ENCODE measurements around the gene PPARA. TPM values are rescaled to one million over a fixed set of nuclear protein-coding genes. Genes with fewer than 3 reads are reported as not detected.

The PPARA gene
- polyA plus RNA-seq, 1 of the 3 experiments (the other 2 are of a cell fraction), result 4.5 TPM

GRCh38 chr22:46201059-46201757 is 50.9 kb downstream of the PPARA start:
- H3K4me3 ChIP-seq (ENCODE audit: low read depth in 2 of 2, low read length in 1 of 2), result no peak overlapping the region
- no peak overlapping the region for H2AFZ ChIP-seq (ENCODE audit: low read depth)
- no peaks in the 10 kb centered on the region for H4K20me1 ChIP-seq (ENCODE audit: insufficient read depth)
- no peaks in the 10 kb centered on the region for H3F3A ChIP-seq (replicated peaks; ENCODE audit: insufficient read depth)
- no peak overlapping the region for H3K27ac ChIP-seq (ENCODE audit: low read depth in 2 of 2, low read length in 1 of 2)
- TF ChIP-seq MEF2A (IDR thresholded peaks at IDR 0.05; ENCODE audit: borderline replicate concordance, low read depth) (no peak), EZH2phosphoT487 (IDR thresholded peaks at IDR 0.05; ENCODE audit: borderline replicate concordance, low read depth) (no peak), JUND (IDR thresholded peaks at IDR 0.05) (no peak), USF2 (IDR thresholded peaks at IDR 0.05; ENCODE audit: borderline replicate concordance, low read depth, low read length) (no peak), GATA2 (CRISPR knock-in tag; IDR thresholded peaks at IDR 0.05) (no peak), TEAD4 (IDR thresholded peaks at IDR 0.05; ENCODE audit: borderline replicate concordance, insufficient read depth) (no peak), FOXM1 (IDR thresholded peaks at IDR 0.05; ENCODE audit: low read depth) (no peak), TAF1 (IDR thresholded peaks at IDR 0.05; ENCODE audit: borderline replicate concordance, low read depth, low read length) (no peak), MXI1 (IDR thresholded peaks at IDR 0.05; ENCODE audit: low read depth, low read length) (no peak), EP300 (IDR thresholded peaks at IDR 0.05; ENCODE audit: borderline replicate concordance in 1 of 2, low read depth in 1 of 2, low read length in 1 of 2) (no peak)
- TF ChIP-seq, protein P1, sequence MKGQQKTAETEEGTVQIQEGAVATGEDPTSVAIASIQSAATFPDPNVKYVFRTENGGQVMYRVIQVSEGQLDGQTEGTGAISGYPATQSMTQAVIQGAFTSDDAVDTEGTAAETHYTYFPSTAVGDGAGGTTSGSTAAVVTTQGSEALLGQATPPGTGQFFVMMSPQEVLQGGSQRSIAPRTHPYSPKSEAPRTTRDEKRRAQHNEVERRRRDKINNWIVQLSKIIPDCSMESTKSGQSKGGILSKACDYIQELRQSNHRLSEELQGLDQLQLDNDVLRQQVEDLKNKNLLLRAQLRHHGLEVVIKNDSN (IDR thresholded peaks at IDR 0.05; ENCODE audit: borderline replicate concordance, low read depth), result no peak
- CTCF ChIA-PET, result no interaction called here
- H3K4me2 ChIP-seq, result no peak overlapping the region
- no peak overlapping the region for H3K9ac ChIP-seq
- no peaks in the 10 kb centered on the region for H3K9me2 ChIP-seq
- H3K79me2 ChIP-seq (ENCODE audit: insufficient read depth), result no peaks in the 10 kb centered on the region
- H3K4me1 ChIP-seq (ENCODE audit: control insufficient read depth in 1 of 2, insufficient read depth in 2 of 2, low read depth in 1 of 2, low read length in 1 of 2), result peaks cover 0 to 1% of the 10 kb centered on the region in 2 experiments; a peak in 1 of 4 replicates
- H3K27me3 ChIP-seq (ENCODE audit: insufficient read depth), result no peaks in the 10 kb centered on the region
- peaks cover 0 to 18% of the 10 kb centered on the region in 2 experiments for H3K36me3 ChIP-seq (replicated peaks in 1 of 2; ENCODE audit: control insufficient read depth in 1 of 2, insufficient read depth in 2 of 2, low read length in 1 of 2)
- POLR2A ChIA-PET, result no interaction called here
- no peaks in the 10 kb centered on the region for H3K9me3 ChIP-seq
- no peak for DNase-seq
- WGBS (ENCODE audit: low lambda C conversion rate), result 86% methylated on average over 15 of the region's 17 CpGs

- no peak overlapping the region for H2AFZ ChIP-seq (ENCODE audit: low read depth)
- POLR2A ChIA-PET, result no interaction called here
- TF ChIP-seq, protein P2, sequence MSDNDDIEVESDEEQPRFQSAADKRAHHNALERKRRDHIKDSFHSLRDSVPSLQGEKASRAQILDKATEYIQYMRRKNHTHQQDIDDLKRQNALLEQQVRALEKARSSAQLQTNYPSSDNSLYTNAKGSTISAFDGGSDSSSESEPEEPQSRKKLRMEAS (IDR thresholded peaks at IDR 0.05; ENCODE audit: low read depth), result no peak
- no peak for TF ChIP-seq GABPA (IDR thresholded peaks at IDR 0.05; ENCODE audit: low read depth)
- no peak for TF ChIP-seq JUND (IDR thresholded peaks at IDR 0.05)
- no peak for TF ChIP-seq FOSL2 (IDR thresholded peaks at IDR 0.05; ENCODE audit: borderline replicate concordance, low read depth)
These were observed 52.7 kb downstream of the PPARA start for GRCh38 chr22:46202897-46203600.

More at GRCh38 chr22:46202897-46203600, 52.7 kb downstream of the PPARA start:
- H3K4me3 ChIP-seq (ENCODE audit: low read depth in 2 of 2, low read length in 1 of 2), result no peak overlapping the region
- H3K9me3 ChIP-seq, result no peaks in the 10 kb centered on the region
- H3K27me3 ChIP-seq (ENCODE audit: insufficient read depth), result no peaks in the 10 kb centered on the region
- no peaks in the 10 kb centered on the region for H3F3A ChIP-seq (replicated peaks; ENCODE audit: insufficient read depth)
- no peaks in the 10 kb centered on the region for H3K4me1 ChIP-seq (ENCODE audit: control insufficient read depth in 1 of 2, insufficient read depth in 2 of 2, low read depth in 1 of 2, low read length in 1 of 2)
- WGBS (ENCODE audit: low lambda C conversion rate), result 94% methylated on average over 12 of the region's 12 CpGs
- H3K27ac ChIP-seq (ENCODE audit: low read depth in 2 of 2, low read length in 1 of 2), result no peak overlapping the region
- no peaks in the 10 kb centered on the region for H3K9me2 ChIP-seq
- no peak overlapping the region for H3K4me2 ChIP-seq
- peaks cover 0 to 22% of the 10 kb centered on the region in 2 experiments for H3K36me3 ChIP-seq (replicated peaks in 1 of 2; ENCODE audit: control insufficient read depth in 1 of 2, insufficient read depth in 2 of 2, low read length in 1 of 2)
- CTCF ChIA-PET, result no interaction called here
- no peak overlapping the region for H3K9ac ChIP-seq
- no peaks in the 10 kb centered on the region for H4K20me1 ChIP-seq (ENCODE audit: insufficient read depth)
- H3K79me2 ChIP-seq (ENCODE audit: insufficient read depth), result no peaks in the 10 kb centered on the region
- DNase-seq, result no peak
